Naive B cell (primary cell): ENCODE results near the gene SEC61G. TPM values are rescaled to one million over a fixed set of nuclear protein-coding genes. Genes with fewer than 3 reads are reported as not detected.

Experiments
- ATAC-seq, 2 donors: fragments of 150-1000 bp; cut with Tn5 transposase; 2 replicates each; pipeline ENCODE4 v1.10.0; 2021; ENCODE audit warnings: low read depth in 2 of 2, mild to moderate bottlenecking in 2 of 2, moderate library complexity in 2 of 2
- DNase-seq: peaks from one replicate; pipeline ENCODE4 v3.0.0; 2022
- H3K27ac Mint-ChIP-seq, 6 donors: one replicate each; pipeline ENCODE4 v1.8.0; 2020 to 2022; ENCODE audit warnings: mild to moderate bottlenecking in 6 of 6, mixed read lengths in 6 of 6, moderate library complexity in 5 of 6, inconsistent platforms in 2 of 6
- H3K27me3 Mint-ChIP-seq, 3 donors: one replicate each; pipeline ENCODE4 v1.8.0; 2021 to 2022; ENCODE audit warnings: mixed read lengths in 3 of 3, mild to moderate bottlenecking in 1 of 3
- H3K36me3 Mint-ChIP-seq, 2 donors: one replicate each; pipeline ENCODE4 v1.8.0; 2020 to 2022; ENCODE audit warnings: mixed read lengths in 2 of 2, inconsistent platforms in 1 of 2, mild to moderate bottlenecking in 1 of 2
- H3K4me1 Mint-ChIP-seq, 3 donors: one replicate each; pipeline ENCODE4 v1.8.0; 2020 to 2022; ENCODE audit warnings: mixed read lengths in 3 of 3, inconsistent platforms in 1 of 3, mild to moderate bottlenecking in 1 of 3, moderate library complexity in 1 of 3
- H3K4me3 Mint-ChIP-seq, 8 donors: one replicate each; pipeline ENCODE4 v1.8.0; 2020 to 2022; ENCODE audit warnings: mild to moderate bottlenecking in 8 of 8, mixed read lengths in 8 of 8, moderate library complexity in 8 of 8, inconsistent platforms in 2 of 8
- H3K9me3 Mint-ChIP-seq, 7 donors: one replicate each; pipeline ENCODE4 v1.8.0; 2020 to 2022; ENCODE audit warnings: mixed read lengths in 7 of 7, mild to moderate bottlenecking in 5 of 7, inconsistent platforms in 2 of 7, moderate library complexity in 1 of 7
- polyA plus RNA-seq, 6 donors: library from polyadenylated mRNA; unstranded; fragments of 300-500 nt; fragmentation: Illumina TruSeq; gene quantifications; one replicate each; pipeline ENCODE4 v1.2.3, GENCODE V29; 2021; ENCODE audit warnings: low read depth in 6 of 6

Gene SEC61G
- 100 to 1,000 TPM; 120 to 189 (median 179) TPM for polyA plus RNA-seq

- H3K27me3 Mint-ChIP-seq, result peaks cover 0 to 14% (median 5%) of the 10 kb centered on the region in 3 donors
- H3K27ac Mint-ChIP-seq, result peak within 1 kb of the TSS; percentile 89 to 97 (median 96)
- DNase-seq, result peak; percentile 91
- peak; percentile 98 to 99 for ATAC-seq
- peak within 1 kb of the TSS; percentile 89 to 99 (median 97) for H3K4me3 Mint-ChIP-seq
- no peaks in the 10 kb centered on the region for H3K9me3 Mint-ChIP-seq
- H3K4me1 Mint-ChIP-seq, result peaks cover 8 to 33% (median 22%) of the 10 kb centered on the region in 3 donors
- H3K36me3 Mint-ChIP-seq, result peaks cover 0 to under 1% of the 10 kb centered on the region in 2 donors
Observed at GRCh38 chr7:54758702-54759592, at the start of gene SEC61G. Gene SEC61G, minus strand, starts transcription at chr7:54759211. Its CDS starts 1,623 bp downstream, at chr7:54757588.

- peaks cover 0 to 5% (median 2%) of the 10 kb centered on the region in 7 donors for H3K9me3 Mint-ChIP-seq
- ATAC-seq, result no peak
- no peak overlapping the region for H3K4me3 Mint-ChIP-seq
- no peaks in the 10 kb centered on the region for H3K36me3 Mint-ChIP-seq
- DNase-seq, result no peak
- H3K27me3 Mint-ChIP-seq, result peaks cover 5 to 13% (median 5%) of the 10 kb centered on the region in 3 donors
- H3K4me1 Mint-ChIP-seq, result no peaks in the 10 kb centered on the region
- no peak overlapping the region for H3K27ac Mint-ChIP-seq
Observed at GRCh38 chr7:54802841-54803240, 43.8 kb upstream of the SEC61G start.

- H3K4me3 Mint-ChIP-seq, result no peak overlapping the region
- peaks cover 5 to 9% (median 5%) of the 10 kb centered on the region in 3 donors for H3K27me3 Mint-ChIP-seq
- H3K4me1 Mint-ChIP-seq, result no peaks in the 10 kb centered on the region
- no peaks in the 10 kb centered on the region for H3K36me3 Mint-ChIP-seq
- ATAC-seq (no peak), DNase-seq (no peak)
- H3K9me3 Mint-ChIP-seq, result peaks cover 0 to 5% (median 2%) of the 10 kb centered on the region in 7 donors
- H3K27ac Mint-ChIP-seq, result no peak overlapping the region
Observed at GRCh38 chr7:54802114-54802513, 43.1 kb upstream of the SEC61G start.

GRCh38 chr7:54799792-54800191, 40.8 kb upstream of the SEC61G start:
- ATAC-seq (no peak), DNase-seq (no peak)
- H3K27ac Mint-ChIP-seq, result no peak overlapping the region
- peaks cover 0 to 5% (median 0%) of the 10 kb centered on the region in 7 donors for H3K9me3 Mint-ChIP-seq
- no peak overlapping the region for H3K4me3 Mint-ChIP-seq
- no peaks in the 10 kb centered on the region for H3K4me1 Mint-ChIP-seq
- H3K27me3 Mint-ChIP-seq, result peaks cover 5 to 9% (median 5%) of the 10 kb centered on the region in 3 donors
- no peaks in the 10 kb centered on the region for H3K36me3 Mint-ChIP-seq

GRCh38 chr7:54798530-54798929, 39.5 kb upstream of the SEC61G start:
- no peaks in the 10 kb centered on the region for H3K36me3 Mint-ChIP-seq
- H3K4me3 Mint-ChIP-seq, result no peak overlapping the region
- H3K27me3 Mint-ChIP-seq, result peaks cover 16% of the 10 kb centered on the region in 3 donors
- H3K9me3 Mint-ChIP-seq, result peaks cover 0 to 5% (median 3%) of the 10 kb centered on the region in 7 donors
- no peak for DNase-seq
- no peak overlapping the region for H3K27ac Mint-ChIP-seq
- no peak for ATAC-seq
- H3K4me1 Mint-ChIP-seq, result no peaks in the 10 kb centered on the region

- peaks cover 14 to 24% (median 21%) of the 10 kb centered on the region in 3 donors for H3K27me3 Mint-ChIP-seq
- H3K4me3 Mint-ChIP-seq, result no peak overlapping the region
- ATAC-seq, result no peak
- no peaks in the 10 kb centered on the region for H3K36me3 Mint-ChIP-seq
- H3K27ac Mint-ChIP-seq, result no peak overlapping the region
- peaks cover 0 to 4% (median 3%) of the 10 kb centered on the region in 7 donors for H3K9me3 Mint-ChIP-seq
- no peak for DNase-seq
- no peaks in the 10 kb centered on the region for H3K4me1 Mint-ChIP-seq
Observed at GRCh38 chr7:54796853-54797252, 37.8 kb upstream of the SEC61G start.

- Mint-ChIP-seq H3K27ac (no peak overlapping the region), H3K27me3 (peaks cover 13 to 31% (median 28%) of the 10 kb centered on the region in 3 donors), H3K4me1 (no peaks in the 10 kb centered on the region), H3K4me3 (no peak overlapping the region), H3K36me3 (no peaks in the 10 kb centered on the region), H3K9me3 (peaks cover 0 to 4% (median 3%) of the 10 kb centered on the region in 7 donors)
- ATAC-seq (no peak), DNase-seq (no peak)
Observed at GRCh38 chr7:54796150-54796549, 37.1 kb upstream of the SEC61G start.

GRCh38 chr7:54792383-54792782, 33.4 kb upstream of the SEC61G start:
- Mint-ChIP-seq H3K4me3 (no peak overlapping the region), H3K27me3 (peaks cover 42 to 65% (median 63%) of the 10 kb centered on the region in 3 donors), H3K9me3 (peaks cover 0 to 4% (median 0%) of the 10 kb centered on the region in 7 donors), H3K4me1 (peaks cover 0 to 3% (median 0%) of the 10 kb centered on the region in 3 donors), H3K27ac (no peak overlapping the region), H3K36me3 (no peaks in the 10 kb centered on the region)
- ATAC-seq (no peak), DNase-seq (no peak)

GRCh38 chr7:54788664-54789063, 29.7 kb upstream of the SEC61G start:
- DNase-seq, result no peak

GRCh38 chr7:54785261-54785660, 26.2 kb upstream of the SEC61G start:
- H3K4me3 Mint-ChIP-seq, result no peak overlapping the region
- H3K27me3 Mint-ChIP-seq, result peaks cover 34 to 57% (median 53%) of the 10 kb centered on the region in 3 donors
- no peak for DNase-seq
- H3K36me3 Mint-ChIP-seq, result no peaks in the 10 kb centered on the region
- ATAC-seq, result no peak
- H3K9me3 Mint-ChIP-seq, result peaks cover 0 to 5% (median 0%) of the 10 kb centered on the region in 7 donors
- no peak overlapping the region for H3K27ac Mint-ChIP-seq
- peaks cover 0 to 3% (median 0%) of the 10 kb centered on the region in 3 donors for H3K4me1 Mint-ChIP-seq

More at GRCh38 chr7:54788664-54789063, 29.7 kb upstream of the SEC61G start:
- H3K9me3 Mint-ChIP-seq, result peaks cover 0 to 5% (median 0%) of the 10 kb centered on the region in 7 donors
- peaks cover 0 to 3% (median 0%) of the 10 kb centered on the region in 3 donors for H3K4me1 Mint-ChIP-seq
- H3K4me3 Mint-ChIP-seq, result no peak overlapping the region
- no peaks in the 10 kb centered on the region for H3K36me3 Mint-ChIP-seq
- no peak for ATAC-seq
- no peak overlapping the region for H3K27ac Mint-ChIP-seq
- peaks cover 40 to 76% (median 75%) of the 10 kb centered on the region in 3 donors for H3K27me3 Mint-ChIP-seq

GRCh38 chr7:54783952-54784351, 24.9 kb upstream of the SEC61G start:
- DNase-seq (no peak), ATAC-seq (no peak)
- peaks cover 0 to 5% (median 0%) of the 10 kb centered on the region in 7 donors for H3K9me3 Mint-ChIP-seq
- H3K4me3 Mint-ChIP-seq, result no peak overlapping the region
- H3K36me3 Mint-ChIP-seq, result no peaks in the 10 kb centered on the region
- H3K27me3 Mint-ChIP-seq, result peaks cover 29 to 53% (median 48%) of the 10 kb centered on the region in 3 donors
- peaks cover 0 to 3% (median 0%) of the 10 kb centered on the region in 3 donors for H3K4me1 Mint-ChIP-seq
- H3K27ac Mint-ChIP-seq, result no peak overlapping the region

- no peaks in the 10 kb centered on the region for H3K4me1 Mint-ChIP-seq
- no peak overlapping the region for H3K4me3 Mint-ChIP-seq
- no peak overlapping the region for H3K27ac Mint-ChIP-seq
- DNase-seq, result no peak
- no peaks in the 10 kb centered on the region for H3K36me3 Mint-ChIP-seq
- ATAC-seq, result no peak
- peaks cover 25 to 44% (median 40%) of the 10 kb centered on the region in 3 donors for H3K27me3 Mint-ChIP-seq
- H3K9me3 Mint-ChIP-seq, result peaks cover 0 to 5% (median 0%) of the 10 kb centered on the region in 7 donors
Observed at GRCh38 chr7:54782829-54783228, 23.8 kb upstream of the SEC61G start.

GRCh38 chr7:54782314-54782713, 23.3 kb upstream of the SEC61G start:
- H3K4me3 Mint-ChIP-seq, result no peak overlapping the region
- ATAC-seq, result no peak
- peak overlapping the region in 2 of 6 donors; percentile 8 to 68 for H3K27ac Mint-ChIP-seq
- peaks cover 0 to 7% (median 2%) of the 10 kb centered on the region in 7 donors for H3K9me3 Mint-ChIP-seq
- peaks cover 23 to 40% (median 38%) of the 10 kb centered on the region in 3 donors for H3K27me3 Mint-ChIP-seq
- peaks cover 0 to 2% of the 10 kb centered on the region in 2 donors for H3K36me3 Mint-ChIP-seq
- no peak for DNase-seq
- no peaks in the 10 kb centered on the region for H3K4me1 Mint-ChIP-seq
